H1 (cell line): ENCODE results near the gene MAP4.

ENCODE experiments used
- JUND ChIP-seq: IDR thresholded peaks from 2 replicates; pipeline ENCODE4 v1.6.1; 2011; ENCODE audit warnings: mild to moderate bottlenecking, improper control_type of control experiment, low read length
- SP2 ChIP-seq: IDR thresholded peaks from 2 replicates; pipeline ENCODE4 v1.6.1; 2012; ENCODE audit warnings: mild to moderate bottlenecking, low read length, inconsistent platforms

- TF ChIP-seq SP2 (no peak), JUND (no peak)
These were observed 123.8 kb downstream of the MAP4 start for GRCh38 chr3:47892286-47893040.
